Stimulated activated CD4-positive, alpha-beta T cell treated with anti-CD3 and anti-CD28 coated beads, Interleukin-2, amount 100 ng/mL, for 48 hours (primary cell): ENCODE measurements around the gene CD151.
A peak's percentile ranks its signal among the peaks of the same experiment; 100 is the strongest.

Source experiments
- DNase-seq, 2 donors: peaks; one replicate each; pipeline ENCODE4 v3.0.0-alpha.2; 2020

CD151 gene

GRCh38 chr11:815675-816432, 16.9 kb upstream of the CD151 start:
- no peak for DNase-seq

GRCh38 chr11:816433-816779, 16.3 kb upstream of the CD151 start:
- no peak for DNase-seq

- no peak for DNase-seq
Measured at GRCh38 chr11:818396-819128, 14.2 kb upstream of the CD151 start, which contains the start of gene PNPLA2. PNPLA2 (plus strand) TSS chr11:818914; CDS start chr11:819719, 805 bp downstream.

- DNase-seq = peak; percentile 87 to 92
Measured at GRCh38 chr11:819129-819931, 13.4 kb upstream of the CD151 start.

GRCh38 chr11:819943-820649, 12.7 kb upstream of the CD151 start:
- peak; percentile 83 to 87 for DNase-seq

GRCh38 chr11:820655-821511, 11.9 kb upstream of the CD151 start:
- no peak for DNase-seq

GRCh38 chr11:821512-822371, 11.0 kb upstream of the CD151 start:
- no peak for DNase-seq

- DNase-seq = no peak
Measured at GRCh38 chr11:823441-824291, 9.1 kb upstream of the CD151 start.

- no peak for DNase-seq
Measured at GRCh38 chr11:824292-824880, 8.4 kb upstream of the CD151 start.

- DNase-seq = no peak
Measured at GRCh38 chr11:824942-825341, 7.8 kb upstream of the CD151 start.

GRCh38 chr11:825366-826226, 7.2 kb upstream of the CD151 start:
- DNase-seq = no peak

- no peak for DNase-seq
Measured at GRCh38 chr11:826227-826621, 6.5 kb upstream of the CD151 start.

- no peak for DNase-seq
Measured at GRCh38 chr11:826836-827145, 6.0 kb upstream of the CD151 start.

GRCh38 chr11:827146-827896, 5.4 kb upstream of the CD151 start:
- no peak for DNase-seq

- no peak for DNase-seq
Measured at GRCh38 chr11:827897-828192, 4.9 kb upstream of the CD151 start, which contains the start of gene CRACR2B. CRACR2B (plus strand) TSS chr11:827919; CDS start chr11:828608, 689 bp downstream.

- DNase-seq = no peak
Measured at GRCh38 chr11:828506-829175, 4.1 kb upstream of the CD151 start.

GRCh38 chr11:829176-829846, 3.4 kb upstream of the CD151 start:
- no peak for DNase-seq
